ENCODE measurements around the gene HTT-AS. TPM values are rescaled to one million over a fixed set of nuclear protein-coding genes. Genes with fewer than 3 reads are reported as not detected.

HTT-AS gene
- not detected for total RNA-seq
- not detected for polyA plus RNA-seq
- long read RNA-seq, donor 1 = 0 reads
- long read RNA-seq, donor 2 = 0 reads

DNA sequence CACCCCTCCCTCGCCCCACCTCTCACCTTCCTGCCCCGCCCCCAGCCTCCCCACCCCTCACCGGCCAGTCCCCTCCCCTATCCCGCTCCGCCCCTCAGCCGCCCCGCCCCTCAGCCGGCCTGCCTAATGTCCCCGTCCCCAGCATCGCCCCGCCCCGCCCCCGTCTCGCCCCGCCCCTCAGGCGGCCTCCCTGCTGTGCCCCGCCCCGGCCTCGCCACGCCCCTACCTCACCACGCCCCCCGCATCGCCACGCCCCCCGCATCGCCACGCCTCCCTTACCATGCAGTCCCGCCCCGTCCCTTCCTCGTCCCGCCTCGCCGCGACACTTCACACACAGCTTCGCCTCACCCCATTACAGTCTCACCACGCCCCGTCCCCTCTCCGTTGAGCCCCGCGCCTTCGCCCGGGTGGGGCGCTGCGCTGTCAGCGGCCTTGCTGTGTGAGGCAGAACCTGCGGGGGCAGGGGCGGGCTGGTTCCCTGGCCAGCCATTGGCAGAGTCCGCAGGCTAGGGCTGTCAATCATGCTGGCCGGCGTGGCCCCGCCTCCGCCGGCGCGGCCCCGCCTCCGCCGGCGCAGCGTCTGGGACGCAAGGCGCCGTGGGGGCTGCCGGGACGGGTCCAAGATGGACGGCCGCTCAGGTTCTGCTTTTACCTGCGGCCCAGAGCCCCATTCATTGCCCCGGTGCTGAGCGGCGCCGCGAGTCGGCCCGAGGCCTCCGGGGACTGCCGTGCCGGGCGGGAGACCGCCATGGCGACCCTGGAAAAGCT, at the start of gene HTT-AS, which contains the start of gene HTT:
TSS of gene HTT-AS (minus strand) at position 461 of the 768 bp plus-strand sequence.
TSS of gene HTT (plus strand) at position 604 of the 768 bp plus-strand sequence. CDS start at position 749, 145 bp downstream.
- H3K36me3 ChIP-seq = no peaks in the 10 kb centered on the region
- H3K4me3 ChIP-seq = peak within 1 kb of the TSS; percentile 76 to 91 (median 82)
- no peaks in the 10 kb centered on the region for H3K27me3 ChIP-seq (replicated peaks in 1 of 7)
- H3K27ac ChIP-seq = peak within 1 kb of the TSS; percentile 77 to 96 (median 90)
- 0 to 2% (median 1%) methylated on average over 15 to 80 of the region's 81 CpGs for WGBS, 5 donors
- peak; percentile 99 for DNase-seq
- TF ChIP-seq POLR2A (IDR thresholded peaks at IDR 0.05) = peak in 1 of 3 donors; percentile 66
- TF ChIP-seq CTCF (IDR thresholded peaks at IDR 0.05 in 8 of 11, conservative IDR thresholded peaks at IDR 0.05 in 3 of 11) = peak in 6 of 11 experiments; percentile 11 to 51 (median 40)
- TF ChIP-seq POLR2AphosphoS5 (IDR thresholded peaks at IDR 0.05) = peak; percentile 89 to 92 (median 92)
- H3K9me3 ChIP-seq = no peaks in the 10 kb centered on the region
- intact Hi-C loops (cut with DNase I; ENCODE audit: low total_unique reads) = no loop called here
- peaks cover 26 to 54% (median 50%) of the 10 kb centered on the region in 6 donors for H3K4me1 ChIP-seq

GRCh38 chr4:3123181-3123671, 48.9 kb upstream of the HTT-AS start:
- 62 to 74% (median 66%) methylated on average over 3 of the region's 3 CpGs for WGBS, 5 donors
- intact Hi-C loops (cut with DNase I; ENCODE audit: low total_unique reads) = no loop called here
- Histone ChIP-seq H3K27me3 (replicated peaks in 1 of 7) (no peaks in the 10 kb centered on the region), H3K9me3 (no peaks in the 10 kb centered on the region), H3K4me1 (peaks cover 15 to 37% (median 19%) of the 10 kb centered on the region in 6 donors), H3K27ac (peak overlapping the region in 7 of 8 donors; percentile 15 to 79 (median 65)), H3K4me3 (no peak overlapping the region), H3K36me3 (peaks cover 0 to 96% (median 52%) of the 10 kb centered on the region in 6 donors)
- TF ChIP-seq CTCF (IDR thresholded peaks at IDR 0.05 in 8 of 11, conservative IDR thresholded peaks at IDR 0.05 in 3 of 11) = no peak
- TF ChIP-seq POLR2A (IDR thresholded peaks at IDR 0.05) = no peak
- TF ChIP-seq POLR2AphosphoS5 (IDR thresholded peaks at IDR 0.05) = no peak
- no peak for DNase-seq

DNA sequence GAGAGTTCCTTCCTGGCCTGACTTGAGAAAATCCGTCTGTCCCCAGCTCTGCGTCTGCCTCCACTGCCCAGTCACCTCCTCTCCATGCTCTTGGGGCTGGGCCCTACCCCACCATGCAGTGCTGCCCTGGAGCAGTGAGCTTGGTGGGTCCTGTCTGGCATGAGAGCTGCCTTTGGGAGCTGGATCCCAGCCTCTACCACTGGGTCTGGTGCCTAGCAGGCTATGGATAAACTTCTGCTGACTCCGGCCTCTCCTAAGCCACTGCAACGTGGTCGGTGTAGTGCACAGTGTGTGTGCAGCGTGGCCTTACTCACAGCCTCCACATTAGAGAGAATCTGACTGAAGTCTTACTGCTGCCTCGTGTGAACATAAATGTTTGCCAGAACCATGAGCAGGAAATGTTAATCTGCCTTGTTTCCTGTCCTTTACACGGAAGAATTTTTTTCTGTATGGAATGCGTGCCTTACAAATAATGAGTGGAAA, 47.8 kb upstream of the HTT-AS start:
- Histone ChIP-seq H3K9me3 (no peaks in the 10 kb centered on the region), H3K27me3 (replicated peaks in 1 of 7) (no peaks in the 10 kb centered on the region), H3K4me3 (no peak overlapping the region), H3K27ac (peak overlapping the region in 7 of 8 donors; percentile 58 to 79 (median 65)), H3K36me3 (peaks cover 0 to 96% (median 47%) of the 10 kb centered on the region in 6 donors), H3K4me1 (peaks cover 15 to 37% (median 19%) of the 10 kb centered on the region in 6 donors)
- DNase-seq = no peak
- intact Hi-C loops (cut with DNase I; ENCODE audit: low total_unique reads) = no loop called here
- TF ChIP-seq POLR2AphosphoS5 (IDR thresholded peaks at IDR 0.05) (peak in 2 of 3 donors; percentile 39 to 45), POLR2A (IDR thresholded peaks at IDR 0.05) (no peak)
- WGBS, 5 donors = 34 to 50% (median 43%) methylated on average over 9 of the region's 9 CpGs

DNA sequence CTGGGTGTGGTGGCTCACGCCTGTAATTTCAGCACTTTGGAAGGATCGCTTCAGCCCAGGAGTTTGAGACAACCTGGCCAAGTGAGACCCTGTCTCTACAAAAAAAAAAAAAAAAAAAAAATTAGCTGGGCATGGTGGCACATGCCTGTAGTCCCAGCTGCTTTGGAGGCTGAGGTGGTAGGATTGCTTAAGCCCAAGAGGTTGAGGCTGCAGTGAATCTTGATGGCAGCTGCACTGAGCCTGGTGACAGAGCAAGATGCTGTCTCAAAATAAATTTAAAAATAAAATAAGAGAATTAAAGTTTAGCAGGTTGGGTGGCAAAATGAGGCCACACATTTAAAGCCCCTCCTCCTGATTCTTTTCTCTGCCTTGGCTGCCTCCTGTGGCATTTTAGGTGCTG, 47.3 kb upstream of the HTT-AS start:
- TF ChIP-seq CTCF (IDR thresholded peaks at IDR 0.05 in 8 of 11, conservative IDR thresholded peaks at IDR 0.05 in 3 of 11) = no peak
- no peak for TF ChIP-seq POLR2A (IDR thresholded peaks at IDR 0.05)
- Histone ChIP-seq H3K36me3 (peaks cover 0 to 96% (median 47%) of the 10 kb centered on the region in 6 donors), H3K9me3 (no peaks in the 10 kb centered on the region), H3K4me1 (peaks cover 15 to 37% (median 19%) of the 10 kb centered on the region in 6 donors), H3K27me3 (replicated peaks in 1 of 7) (no peaks in the 10 kb centered on the region), H3K4me3 (no peak overlapping the region), H3K27ac (peak overlapping the region in 7 of 8 donors; percentile 58 to 79 (median 65))
- no peak for DNase-seq
- 95 to 100% (median 98%) methylated on average over 2 of the region's 2 CpGs for WGBS, 5 donors
- intact Hi-C loops (cut with DNase I; ENCODE audit: low total_unique reads) = no loop called here
